Gastroesophageal sphincter (tissue), 4 donors: ENCODE data around the gene LRRC41. TPM values are rescaled to one million over a fixed set of nuclear protein-coding genes. Genes with fewer than 3 reads are reported as not detected.
"Not testable (repeated sequence)": the region's sequence is repeated elsewhere in the genome, so short reads cannot be mapped to it uniquely, and the experiment has no call there.

ENCODE experiments used
- ATAC-seq: fragments of 150-250 bp; one replicate; pipeline ENCODE4 v1.9.1; 2016; ENCODE audit warnings: mild to moderate bottlenecking, moderate library complexity
- H3K27ac ChIP-seq, 4 donors: fragments of 200-600 bp; sonication (generic) in 3 of 4; 1 replicate in 3 of 4; 2 replicates in 1 of 4; pipeline ENCODE4 v1.5.1; 2016 to 2019
- H3K27me3 ChIP-seq: fragments of 200-600 bp; sonication (generic); one replicate; pipeline ENCODE4 v1.5.1; 2019
- H3K36me3 ChIP-seq, 2 donors: fragments of 200-600 bp; sonication (generic); one replicate each; pipeline ENCODE4 v1.5.1; 2019; ENCODE audit warnings: control low read depth in 1 of 2
- H3K4me1 ChIP-seq, 3 donors: fragments of 200-600 bp; sonication (generic); 1 replicate in 2 of 3; 2 replicates in 1 of 3; pipeline ENCODE4 v1.5.1; 2016 to 2019; ENCODE audit warnings: control low read depth in 2 of 3
- H3K4me3 ChIP-seq, 2 donors: fragments of 200-600 bp; sonication (generic); one replicate each; pipeline ENCODE4 v1.5.1; 2019; ENCODE audit warnings: mild to moderate bottlenecking in 1 of 2, moderate library complexity in 1 of 2
- H3K9me3 ChIP-seq, 3 donors: fragments of 200-600 bp; sonication (generic); one replicate each; pipeline ENCODE4 v1.5.1; 2017 to 2019; ENCODE audit warnings: control low read depth in 2 of 3
- EP300 ChIP-seq: sonication (generic); formaldehyde crosslinking; IDR thresholded peaks from one replicate; pipeline ENCODE4 v1.6.1; 2017; ENCODE audit warnings: antibody characterized with exemption, mild to moderate bottlenecking
- POLR2A ChIP-seq, 2 donors: fragments of 450-650 bp; IDR thresholded peaks; one replicate each; pipeline ENCODE4 v1.6.1; 2017; ENCODE audit warnings: antibody characterized with exemption in 2 of 2, mild to moderate bottlenecking in 2 of 2, moderate library complexity in 1 of 2
- POLR2AphosphoS5 ChIP-seq: sonication (generic); formaldehyde crosslinking; IDR thresholded peaks from one replicate; pipeline ENCODE4 v1.6.1; 2017; ENCODE audit warnings: antibody characterized with exemption
- WGBS, 2 donors: methylation state at CpG; one replicate each; pipeline ENCODE4 v1.1.5; 2018; ENCODE audit warnings: low coverage in 1 of 2; 5-methylcytosine and 5-hydroxymethylcytosine counted together
- total RNA-seq, 4 donors: library from RNA; depleted of rRNA; stranded (reverse); fragments of >200 nt; gene quantifications; one replicate each; pipeline ENCODE4 v1.1.0, GENCODE V29; 2016
- TF ChIP-seq, protein P1 (sequence below), 4 experiments: fragments of 200-600 bp in 2 of 4; fragments of 450-650 bp in 2 of 4; sonication (generic) in 1 of 4; IDR thresholded peaks; one replicate each; pipeline ENCODE4 v1.5.1; 2017 to 2019; ENCODE audit warnings: antibody characterized with exemption in 4 of 4, mild to moderate bottlenecking in 2 of 4, moderate library complexity in 2 of 4

Gene LRRC41
- total RNA-seq, 4 donors from 2014 or later: 55.6 to 77.9 (median 66.7) TPM

DNA sequence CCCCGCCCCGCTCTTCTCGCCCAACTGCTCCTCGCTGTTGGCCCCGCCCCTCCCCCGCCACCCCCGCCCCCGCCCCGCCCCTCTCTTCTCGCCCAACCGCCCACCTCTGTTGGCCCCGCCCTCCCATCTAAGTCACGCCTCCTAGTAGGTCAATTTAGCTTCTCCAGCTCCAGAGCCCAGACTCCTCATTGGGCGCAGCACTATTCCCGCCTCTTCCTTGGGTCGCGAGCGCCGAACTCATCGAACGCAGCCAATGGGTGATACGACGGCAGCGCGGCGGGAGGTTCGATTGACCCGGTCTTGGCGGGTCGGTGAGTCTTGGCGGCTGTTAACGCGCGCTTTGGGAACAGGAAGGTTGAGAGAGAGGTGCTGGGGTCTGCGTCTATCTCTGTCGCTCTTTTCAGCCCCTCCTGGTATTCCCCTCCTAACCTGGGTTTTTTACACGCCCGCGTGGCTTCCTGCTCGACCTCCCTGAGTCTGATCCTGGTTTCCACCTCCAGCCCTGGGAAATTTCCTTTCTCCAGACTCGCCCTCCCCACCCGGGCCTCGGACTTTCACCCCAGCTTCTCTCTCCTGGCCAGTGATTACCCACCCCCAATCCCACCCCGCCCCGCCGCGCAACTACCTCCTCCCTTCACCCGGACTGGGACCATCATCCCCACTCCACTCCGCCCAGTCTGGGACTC is 55.8 kb downstream of the LRRC41 start, which contains the start of gene RAD54L:
RAD54L (plus strand) TSS at position 328 of the 686 bp plus-strand sequence. CDS start 643 bp downstream, outside the sequence.
- Histone ChIP-seq H3K27me3 (no peaks in the 10 kb centered on the region), H3K4me3 (peak within 1 kb of the TSS; percentile 55 to 61), H3K9me3 (no peaks in the 10 kb centered on the region), H3K27ac (peak within 1 kb of the TSS in 3 of 4 donors; percentile 55 to 72 (median 68)), H3K36me3 (no peaks in the 10 kb centered on the region), H3K4me1 (peaks cover 0 to 17% (median 5%) of the 10 kb centered on the region in 3 donors)
- TF ChIP-seq EP300 (no peak), POLR2AphosphoS5 (peak; percentile 38)
- WGBS, 2 donors: 0 to 1% methylated on average over 8 to 13 of the region's 49 CpGs
- ATAC-seq: peak; percentile 98

DNA sequence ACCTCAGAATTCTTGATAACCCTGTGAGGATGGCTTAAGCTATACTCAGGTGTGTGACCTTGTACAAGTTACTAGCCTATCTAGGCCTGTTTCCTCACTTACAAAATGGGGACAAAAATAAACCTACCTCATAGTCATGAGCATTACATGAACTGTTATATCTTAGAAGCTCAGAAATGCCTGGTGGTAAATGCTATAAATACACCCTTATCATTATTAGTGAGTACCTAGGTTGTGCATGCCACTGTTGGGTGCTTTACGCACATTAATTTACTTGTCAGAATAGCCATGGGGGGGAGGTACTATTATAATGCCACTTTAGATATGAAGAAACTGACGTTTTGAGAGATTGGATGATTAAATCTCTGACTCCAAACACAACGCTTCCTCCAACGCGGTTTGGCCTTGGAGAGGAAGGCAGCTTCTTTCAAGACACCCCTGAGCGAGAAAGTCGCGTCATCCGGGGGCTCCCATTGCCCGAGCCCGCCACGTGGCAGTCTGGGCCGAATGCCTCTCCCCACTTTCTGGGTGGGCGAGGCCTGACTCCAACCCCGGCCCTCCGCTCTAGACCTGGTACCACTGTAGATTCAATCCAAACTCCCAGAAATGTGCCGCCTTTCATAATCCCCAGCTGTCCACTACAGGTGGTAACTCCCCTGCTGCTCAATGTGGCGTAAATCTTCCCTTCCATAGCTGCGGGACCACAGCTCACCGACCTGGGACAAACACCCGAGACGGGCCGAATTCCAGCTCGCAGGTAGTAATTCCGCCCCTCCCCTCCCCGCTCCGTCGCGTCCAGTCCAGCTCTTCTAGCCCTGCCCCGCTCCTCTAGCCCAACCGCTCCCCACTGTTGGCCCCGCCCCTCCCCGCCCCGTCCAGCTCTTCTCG is 56.6 kb downstream of the LRRC41 start:
- H3K9me3 ChIP-seq: no peaks in the 10 kb centered on the region
- TF ChIP-seq EP300 (no peak), POLR2A (IDR thresholded peaks at IDR 0.05) (no peak), POLR2AphosphoS5 (no peak)
- TF ChIP-seq, protein P1, sequence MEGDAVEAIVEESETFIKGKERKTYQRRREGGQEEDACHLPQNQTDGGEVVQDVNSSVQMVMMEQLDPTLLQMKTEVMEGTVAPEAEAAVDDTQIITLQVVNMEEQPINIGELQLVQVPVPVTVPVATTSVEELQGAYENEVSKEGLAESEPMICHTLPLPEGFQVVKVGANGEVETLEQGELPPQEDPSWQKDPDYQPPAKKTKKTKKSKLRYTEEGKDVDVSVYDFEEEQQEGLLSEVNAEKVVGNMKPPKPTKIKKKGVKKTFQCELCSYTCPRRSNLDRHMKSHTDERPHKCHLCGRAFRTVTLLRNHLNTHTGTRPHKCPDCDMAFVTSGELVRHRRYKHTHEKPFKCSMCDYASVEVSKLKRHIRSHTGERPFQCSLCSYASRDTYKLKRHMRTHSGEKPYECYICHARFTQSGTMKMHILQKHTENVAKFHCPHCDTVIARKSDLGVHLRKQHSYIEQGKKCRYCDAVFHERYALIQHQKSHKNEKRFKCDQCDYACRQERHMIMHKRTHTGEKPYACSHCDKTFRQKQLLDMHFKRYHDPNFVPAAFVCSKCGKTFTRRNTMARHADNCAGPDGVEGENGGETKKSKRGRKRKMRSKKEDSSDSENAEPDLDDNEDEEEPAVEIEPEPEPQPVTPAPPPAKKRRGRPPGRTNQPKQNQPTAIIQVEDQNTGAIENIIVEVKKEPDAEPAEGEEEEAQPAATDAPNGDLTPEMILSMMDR (IDR thresholded peaks at IDR 0.05): no peak
- peak overlapping the region; percentile 55 to 61 for H3K4me3 ChIP-seq
- WGBS, 2 donors: 2 to 4% methylated on average over 13 to 21 of the region's 35 CpGs
- ATAC-seq: peak; percentile 86
- H3K27ac ChIP-seq: peak overlapping the region in 3 of 4 donors; percentile 55 to 72 (median 68)
- H3K4me1 ChIP-seq: peaks cover 0 to 17% (median 5%) of the 10 kb centered on the region in 3 donors
- no peaks in the 10 kb centered on the region for H3K36me3 ChIP-seq
- H3K27me3 ChIP-seq: no peaks in the 10 kb centered on the region

DNA sequence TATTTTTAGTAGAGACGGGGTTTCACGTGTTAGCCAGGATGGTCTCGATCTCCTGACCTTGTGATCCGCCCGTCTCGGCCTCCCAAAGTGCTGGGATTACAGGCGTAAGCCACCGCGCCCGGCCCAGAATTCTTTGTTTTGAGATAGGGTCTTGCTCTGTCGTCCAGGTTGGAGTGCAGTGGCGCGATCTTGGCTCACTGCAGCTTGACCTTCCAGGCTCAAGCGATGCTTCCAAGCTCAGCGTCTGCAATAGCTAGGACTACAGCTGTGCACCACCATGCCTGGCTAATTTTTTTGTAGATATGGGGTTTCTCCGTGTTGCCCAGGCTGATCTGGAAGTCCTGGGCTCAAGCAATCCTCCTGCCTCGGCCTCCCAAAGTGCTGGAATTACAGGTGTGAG is 57.3 kb downstream of the LRRC41 start:
- not testable (repeated sequence) for H3K27ac ChIP-seq, H3K4me3 ChIP-seq, ATAC-seq, H3K27me3 ChIP-seq, H3K9me3 ChIP-seq, H3K36me3 ChIP-seq
- H3K4me1 ChIP-seq: peaks cover 0 to 17% (median 5%) of the 10 kb centered on the region in 3 donors
- WGBS, 2 donors: 96 to 97% methylated on average over 6 to 11 of the region's 17 CpGs

DNA sequence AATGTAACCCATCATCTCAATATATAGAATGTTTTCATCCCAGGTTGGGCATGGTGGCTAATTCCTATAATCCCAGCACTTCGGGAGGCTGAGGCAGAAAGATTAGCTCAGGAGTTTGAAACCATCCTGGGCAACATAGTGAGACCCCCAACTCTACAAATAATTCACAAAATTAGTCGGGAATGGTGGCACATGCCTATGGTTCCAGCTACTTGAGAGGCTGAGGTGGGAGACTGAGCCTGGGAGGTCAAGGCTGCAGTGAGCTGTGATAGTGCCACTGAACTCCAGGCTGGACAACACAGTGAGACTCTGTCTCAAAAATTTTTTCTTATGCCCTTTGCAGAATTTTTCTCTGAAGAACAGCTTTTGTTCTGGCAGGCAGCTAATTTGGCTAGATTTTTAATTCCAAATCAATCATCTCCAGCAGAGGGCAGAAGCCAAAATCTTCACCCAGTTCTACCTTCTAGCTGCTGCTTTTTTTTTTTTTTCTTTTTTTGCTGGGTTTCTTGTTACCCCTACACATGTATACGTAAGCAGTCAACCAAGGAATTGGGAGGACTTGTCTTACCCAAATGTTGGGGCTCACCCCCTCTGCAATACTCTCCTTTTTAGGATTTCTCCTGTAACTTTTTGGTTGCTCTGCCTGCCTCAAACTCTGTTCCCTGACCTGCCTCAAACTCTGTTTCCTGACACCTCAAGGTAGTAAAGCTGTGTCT is 58.6 kb downstream of the LRRC41 start:
- no peak for ATAC-seq
- Histone ChIP-seq H3K27ac (no peak overlapping the region), H3K27me3 (no peaks in the 10 kb centered on the region), H3K36me3 (no peaks in the 10 kb centered on the region), H3K4me1 (peaks cover 0 to 17% (median 5%) of the 10 kb centered on the region in 3 donors), H3K4me3 (no peak overlapping the region), H3K9me3 (no peaks in the 10 kb centered on the region)
- TF ChIP-seq, protein P1 (IDR thresholded peaks at IDR 0.05): peak in 1 of 4 experiments; percentile 4
- TF ChIP-seq POLR2A (IDR thresholded peaks at IDR 0.05): no peak
- 68 to 74% methylated on average over 3 of the region's 3 CpGs for WGBS, 2 donors

DNA sequence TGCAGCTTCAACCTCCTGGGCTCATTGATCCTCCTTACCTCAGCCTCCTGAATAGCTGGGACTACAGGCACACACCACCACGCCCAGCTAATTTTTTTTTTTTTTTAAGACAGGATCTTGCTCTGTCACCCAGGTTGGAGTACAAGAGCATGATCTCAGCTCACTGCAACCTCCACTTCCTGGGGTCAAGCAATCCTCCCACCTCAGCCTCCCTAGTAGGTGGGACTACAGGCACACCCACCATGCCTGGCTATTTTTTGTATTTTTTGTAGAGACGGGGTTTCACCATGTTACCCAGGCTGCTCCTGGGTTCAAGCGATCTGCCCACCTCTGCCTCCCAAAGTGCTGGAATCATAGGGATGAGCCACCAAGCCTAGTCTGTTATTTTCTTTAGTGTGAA is 59.6 kb downstream of the LRRC41 start:
- H3K36me3 ChIP-seq, H3K4me3 ChIP-seq, ATAC-seq, H3K27ac ChIP-seq, H3K9me3 ChIP-seq, H3K27me3 ChIP-seq: not testable (repeated sequence)
- 86% methylated on average over 2 to 3 of the region's 3 CpGs for WGBS, 2 donors
- H3K4me1 ChIP-seq: peaks cover 0 to 17% (median 5%) of the 10 kb centered on the region in 3 donors

DNA sequence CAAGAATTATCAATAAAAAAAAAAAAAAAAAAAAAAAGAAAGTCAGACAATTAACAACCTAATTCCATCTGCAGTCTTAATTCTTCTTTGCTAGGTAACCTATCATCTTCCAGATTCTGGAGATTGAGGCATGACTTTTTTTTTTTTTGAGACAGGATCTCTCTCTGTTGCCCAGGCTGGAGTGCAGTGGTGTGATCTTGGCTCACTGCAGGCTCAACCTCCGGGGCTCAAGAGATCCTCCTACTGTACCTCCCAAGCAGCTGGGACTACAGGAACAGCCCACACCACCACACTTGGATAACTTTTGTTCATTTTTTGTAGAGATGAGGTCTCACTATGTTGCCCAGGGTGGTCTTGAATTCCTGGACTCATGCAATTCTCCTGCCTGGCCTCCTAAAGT is 60.5 kb downstream of the LRRC41 start:
- Histone ChIP-seq H3K27ac (no peak overlapping the region), H3K4me1 (peaks cover 0 to 12% (median 3%) of the 10 kb centered on the region in 3 donors), H3K4me3 (no peak overlapping the region), H3K36me3 (no peaks in the 10 kb centered on the region), H3K27me3 (no peaks in the 10 kb centered on the region), H3K9me3 (no peaks in the 10 kb centered on the region)
- 43 to 50% methylated on average over 1 of the region's 1 CpG for WGBS, 2 donors
- TF ChIP-seq, protein P1 (IDR thresholded peaks at IDR 0.05): no peak
- no peak for TF ChIP-seq POLR2A (IDR thresholded peaks at IDR 0.05)
- no peak for TF ChIP-seq POLR2AphosphoS5
- no peak for TF ChIP-seq EP300
- no peak for ATAC-seq

DNA sequence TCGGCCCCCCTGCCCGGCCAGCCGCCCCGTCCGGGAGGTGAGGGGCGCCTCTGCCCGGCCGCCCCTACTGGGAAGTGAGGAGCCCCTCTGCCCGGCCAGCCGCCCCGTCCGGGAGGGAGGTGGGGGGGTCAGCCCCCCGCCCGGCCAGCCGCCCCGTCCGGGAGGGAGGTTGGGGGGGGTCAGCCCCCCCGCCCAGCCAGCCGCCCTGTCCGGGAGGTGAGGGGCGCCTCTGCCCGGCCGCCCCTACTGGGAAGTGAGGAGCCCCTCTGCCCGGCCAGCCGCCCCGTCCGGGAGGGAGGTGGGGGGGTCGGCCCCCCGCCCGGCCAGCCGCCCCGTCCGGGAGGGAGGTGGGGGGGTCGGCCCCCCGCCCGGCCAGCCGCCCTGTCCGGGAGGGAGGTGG is 61.7 kb downstream of the LRRC41 start:
- not testable (repeated sequence) for H3K9me3 ChIP-seq, H3K4me1 ChIP-seq, H3K4me3 ChIP-seq, H3K36me3 ChIP-seq, H3K27me3 ChIP-seq, H3K27ac ChIP-seq, ATAC-seq
- no CpG with 5 or more reads among the region's 38 CpGs for WGBS, 2 donors

DNA sequence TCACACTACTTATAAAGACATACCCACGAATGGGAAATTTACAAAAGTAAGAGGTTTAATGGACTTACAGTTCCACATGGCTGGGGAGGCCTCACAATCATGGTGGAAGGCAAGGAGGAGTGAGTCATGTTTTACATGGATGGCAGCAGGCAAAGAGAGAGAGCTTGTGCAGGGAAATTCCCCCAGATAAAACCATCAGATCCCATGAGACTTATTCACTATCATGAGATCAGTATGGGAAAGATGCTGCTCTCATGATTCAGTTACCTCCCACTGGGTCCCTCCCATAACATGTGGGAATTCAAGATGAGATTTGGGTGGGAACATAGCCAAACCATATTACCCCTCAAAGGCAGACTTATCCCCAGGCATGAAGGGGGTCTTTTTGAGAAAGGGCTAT is 64.6 kb downstream of the LRRC41 start:
- not testable (repeated sequence) for ATAC-seq, H3K36me3 ChIP-seq, H3K27me3 ChIP-seq

More for the DNA sequence above, 64.6 kb downstream of the LRRC41 start:
- H3K4me1 ChIP-seq, H3K9me3 ChIP-seq, H3K4me3 ChIP-seq, H3K27ac ChIP-seq: not testable (repeated sequence)
- 57 to 64% methylated on average over 1 of the region's 1 CpG for WGBS, 2 donors
